OCI-LY1 (cell line): ENCODE measurements around the gene DAAM1.

Experiments
- EZH2 ChIP-seq: fragments of 200-600 bp; sonication (generic), shearing (Covaris generic); IDR thresholded peaks from 2 replicates; pipeline ENCODE4 v1.8.0; 2017; ENCODE audit warnings: borderline replicate concordance, mixed run types, mild to moderate bottlenecking, antibody characterized with exemption, low read length, moderate library complexity, mixed read lengths
- TF ChIP-seq, protein P1 (sequence below): fragments of 200-600 bp; sonication (generic), shearing (Covaris generic); IDR thresholded peaks from 2 replicates; pipeline ENCODE4 v1.5.1; 2017; ENCODE audit warnings: mild to moderate bottlenecking, antibody characterized with exemption, low read length, moderate library complexity, mixed read lengths

DNA sequence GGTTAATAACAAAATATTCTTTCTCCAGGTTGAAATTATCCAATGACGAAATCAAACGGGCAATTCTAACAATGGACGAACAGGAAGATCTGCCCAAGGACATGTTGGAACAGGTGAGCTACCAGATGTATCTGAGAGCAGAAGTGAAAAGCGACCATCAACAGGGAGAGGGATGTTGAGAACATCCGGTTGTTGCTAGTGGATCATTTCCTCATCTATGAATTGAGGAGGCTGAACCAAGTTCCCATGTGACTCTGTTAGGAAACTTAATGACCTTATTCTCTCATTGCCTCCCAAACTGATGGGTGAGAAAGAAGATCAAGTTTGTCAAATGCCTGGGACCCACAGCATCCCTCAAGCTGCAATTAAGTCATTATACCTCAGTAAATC, 159.0 kb downstream of the DAAM1 start:
- TF ChIP-seq, protein P1, sequence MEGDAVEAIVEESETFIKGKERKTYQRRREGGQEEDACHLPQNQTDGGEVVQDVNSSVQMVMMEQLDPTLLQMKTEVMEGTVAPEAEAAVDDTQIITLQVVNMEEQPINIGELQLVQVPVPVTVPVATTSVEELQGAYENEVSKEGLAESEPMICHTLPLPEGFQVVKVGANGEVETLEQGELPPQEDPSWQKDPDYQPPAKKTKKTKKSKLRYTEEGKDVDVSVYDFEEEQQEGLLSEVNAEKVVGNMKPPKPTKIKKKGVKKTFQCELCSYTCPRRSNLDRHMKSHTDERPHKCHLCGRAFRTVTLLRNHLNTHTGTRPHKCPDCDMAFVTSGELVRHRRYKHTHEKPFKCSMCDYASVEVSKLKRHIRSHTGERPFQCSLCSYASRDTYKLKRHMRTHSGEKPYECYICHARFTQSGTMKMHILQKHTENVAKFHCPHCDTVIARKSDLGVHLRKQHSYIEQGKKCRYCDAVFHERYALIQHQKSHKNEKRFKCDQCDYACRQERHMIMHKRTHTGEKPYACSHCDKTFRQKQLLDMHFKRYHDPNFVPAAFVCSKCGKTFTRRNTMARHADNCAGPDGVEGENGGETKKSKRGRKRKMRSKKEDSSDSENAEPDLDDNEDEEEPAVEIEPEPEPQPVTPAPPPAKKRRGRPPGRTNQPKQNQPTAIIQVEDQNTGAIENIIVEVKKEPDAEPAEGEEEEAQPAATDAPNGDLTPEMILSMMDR, result no peak
- TF ChIP-seq EZH2, result no peak
